GM19328 (cell line): ENCODE data around the gene BUB1.
"Not testable (repeated sequence)": the region's sequence is repeated elsewhere in the genome, so short reads cannot be mapped to it uniquely, and the experiment has no call there.

Experiments
- ATAC-seq: cut with Tn5 transposase; IDR thresholded peaks from one replicate; pipeline ENCODE4 v1.9.1; 2021; ENCODE audit warnings: mild to moderate bottlenecking, moderate library complexity; ENCODE audit not compliant: unreplicated experiment

BUB1 gene

GRCh38 chr2:110691612-110692258, 13.9 kb upstream of the BUB1 start:
- ATAC-seq = no peak

DNA sequence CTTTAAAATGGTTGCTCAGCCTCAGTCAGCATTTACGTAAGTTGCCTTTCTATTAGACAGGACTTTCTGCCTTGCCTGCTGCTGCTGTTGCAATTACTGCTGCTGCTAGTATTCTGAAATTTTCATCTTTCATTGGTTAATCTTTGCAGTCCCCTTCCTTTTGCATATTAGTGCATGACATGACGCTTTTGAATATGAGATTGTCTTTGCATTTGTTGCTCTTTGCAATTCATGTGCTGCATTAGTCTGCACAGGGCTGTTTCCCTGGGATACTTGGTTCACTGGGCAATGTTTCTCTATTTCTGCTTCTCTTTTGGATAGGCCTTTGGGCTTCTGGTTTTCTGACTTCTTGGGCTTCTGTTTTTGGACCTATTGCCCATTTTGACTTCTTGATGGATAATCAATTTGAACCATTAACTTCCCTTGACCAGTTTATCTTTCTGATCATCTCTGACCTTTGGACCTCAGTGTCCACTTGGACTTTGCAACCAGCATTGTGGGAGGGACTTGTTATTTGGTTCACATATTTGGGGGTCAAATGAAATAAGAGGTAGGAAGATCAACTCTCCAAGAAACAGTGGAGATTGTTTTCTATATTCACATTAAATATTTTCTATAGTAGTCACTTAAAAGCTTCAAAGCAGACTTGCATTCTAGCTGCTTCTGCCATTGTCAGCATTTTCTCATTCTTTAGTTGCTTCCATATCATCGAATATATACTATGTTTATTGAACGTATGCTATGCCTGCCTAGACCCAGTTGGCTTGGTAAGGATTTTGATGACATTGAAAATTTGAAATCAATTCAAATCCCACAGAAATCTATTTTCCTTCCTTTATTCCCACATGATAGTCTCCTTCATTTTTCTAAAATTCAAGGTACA, 12.5 kb upstream of the BUB1 start:
- no peak for ATAC-seq

GRCh38 chr2:110688594-110689091, 10.8 kb upstream of the BUB1 start:
- ATAC-seq = no peak

DNA sequence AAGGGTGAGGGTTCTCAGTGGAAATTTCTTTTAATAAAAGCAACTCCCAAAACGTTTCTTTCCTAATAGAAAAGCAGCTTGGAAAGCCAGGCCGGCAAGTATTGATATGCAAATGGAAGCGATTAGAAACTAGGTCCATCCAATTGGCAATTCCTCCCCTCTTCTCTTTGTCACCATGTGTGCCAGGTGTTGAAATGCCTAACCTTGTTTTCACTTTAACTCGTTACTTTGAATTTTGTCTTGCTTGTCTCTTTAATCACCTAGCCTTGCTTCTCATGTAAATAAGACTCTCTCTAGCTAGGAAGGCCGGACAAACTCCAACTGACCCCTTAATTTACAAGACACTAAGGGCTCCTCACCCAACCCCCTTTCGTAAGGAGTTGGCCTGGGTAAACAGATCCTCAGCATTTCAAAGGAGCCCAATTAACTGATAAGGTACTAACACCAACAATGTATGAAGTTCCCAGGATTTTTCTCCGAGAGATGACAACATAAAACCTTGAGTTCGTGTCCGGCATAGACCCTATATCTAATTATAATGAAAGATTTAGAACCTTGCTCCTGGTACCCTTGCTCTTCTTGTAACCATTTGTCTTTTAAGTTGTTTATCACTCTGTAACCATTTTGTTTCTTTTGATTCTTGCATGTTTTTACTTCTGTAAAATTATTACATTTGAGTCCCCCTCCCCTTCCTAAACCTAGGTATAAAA, 10.1 kb upstream of the BUB1 start:
- not testable (repeated sequence) for ATAC-seq

DNA sequence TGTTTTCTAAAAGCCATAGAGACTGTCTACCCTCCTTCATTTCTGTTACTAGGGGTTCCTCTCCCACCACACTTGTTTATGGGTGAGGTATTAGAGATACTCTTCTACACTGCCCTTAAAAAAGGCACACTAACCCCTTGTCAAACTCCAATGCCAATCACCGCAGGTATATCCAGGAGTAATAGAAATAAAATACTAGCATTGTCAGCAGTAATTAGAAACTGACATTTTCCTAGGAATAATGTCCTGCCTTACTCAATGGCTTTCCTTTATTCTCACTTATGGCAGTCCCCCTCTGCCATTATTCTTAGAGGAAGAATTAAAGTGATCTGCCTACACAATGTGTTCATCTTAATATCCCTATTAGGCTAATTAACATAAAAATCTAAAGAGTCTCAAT, 5.0 kb upstream of the BUB1 start:
- ATAC-seq = no peak

DNA sequence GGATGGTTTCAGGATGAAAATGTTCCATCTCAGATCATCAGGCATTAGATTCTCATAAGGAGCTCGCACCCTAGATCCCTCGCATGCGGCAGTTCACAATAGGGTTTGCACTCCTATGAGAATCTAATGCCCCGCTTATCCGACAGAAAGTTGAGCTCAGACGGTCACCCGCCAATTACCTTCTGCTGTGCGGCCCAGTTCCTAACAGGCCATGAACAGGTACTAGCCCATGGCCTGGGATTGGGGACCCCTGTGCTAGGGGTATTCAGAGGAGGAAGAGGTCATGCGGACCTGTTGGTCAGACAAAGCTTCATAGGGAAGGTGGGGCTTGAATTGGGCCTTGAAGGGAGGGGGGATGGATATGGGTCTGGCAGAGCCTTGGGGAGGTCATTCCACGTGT, 4.4 kb upstream of the BUB1 start:
- ATAC-seq = no peak

DNA sequence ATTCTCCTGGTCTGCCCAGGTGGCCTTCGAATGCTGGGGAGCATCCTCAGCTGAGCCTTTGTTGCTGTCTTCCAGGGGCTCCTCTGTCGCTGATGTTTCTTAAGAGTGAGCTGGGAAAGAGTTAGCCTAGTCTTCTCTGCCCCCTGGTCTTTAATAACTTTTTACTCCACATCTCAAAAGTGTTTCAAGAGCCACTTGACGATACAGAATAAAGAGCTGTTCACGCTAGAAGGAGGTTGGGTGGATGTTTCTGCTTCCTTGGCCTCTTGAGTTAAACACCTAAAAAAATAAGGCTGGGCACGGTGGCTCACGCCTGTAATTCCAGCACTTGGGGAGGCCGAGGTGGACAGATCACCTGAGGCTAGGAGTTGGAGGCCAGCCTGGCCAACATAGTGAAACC, 2.8 kb upstream of the BUB1 start:
- ATAC-seq = no peak

DNA sequence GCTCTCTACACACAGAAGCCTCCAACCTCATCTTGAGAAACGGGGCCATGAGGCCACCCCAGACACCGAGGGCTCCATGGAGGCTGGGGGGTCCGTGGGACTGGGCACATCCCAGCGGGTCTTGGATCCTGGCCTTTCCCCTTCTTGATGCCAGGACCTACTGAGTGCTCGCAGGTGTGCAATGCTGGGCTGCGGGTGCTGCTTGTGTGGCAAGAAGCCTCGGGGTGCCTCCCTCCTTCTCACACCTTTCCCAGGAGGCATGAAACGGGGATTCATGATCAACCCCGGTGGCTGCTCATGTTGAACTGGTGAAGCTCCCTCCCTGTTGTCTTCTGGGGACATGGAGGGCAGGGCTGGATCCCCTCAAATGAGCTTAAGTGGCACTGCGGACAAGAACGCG, 2.0 kb upstream of the BUB1 start:
- ATAC-seq = no peak

GRCh38 chr2:110679337-110679707, 1.5 kb upstream of the BUB1 start:
- ATAC-seq = no peak

GRCh38 chr2:110678457-110679336, 834 bp upstream of the BUB1 start:
- peak; percentile 1 for ATAC-seq

- ATAC-seq = no peak
Measured at GRCh38 chr2:110677080-110677479, 783 bp downstream of the BUB1 start.

DNA sequence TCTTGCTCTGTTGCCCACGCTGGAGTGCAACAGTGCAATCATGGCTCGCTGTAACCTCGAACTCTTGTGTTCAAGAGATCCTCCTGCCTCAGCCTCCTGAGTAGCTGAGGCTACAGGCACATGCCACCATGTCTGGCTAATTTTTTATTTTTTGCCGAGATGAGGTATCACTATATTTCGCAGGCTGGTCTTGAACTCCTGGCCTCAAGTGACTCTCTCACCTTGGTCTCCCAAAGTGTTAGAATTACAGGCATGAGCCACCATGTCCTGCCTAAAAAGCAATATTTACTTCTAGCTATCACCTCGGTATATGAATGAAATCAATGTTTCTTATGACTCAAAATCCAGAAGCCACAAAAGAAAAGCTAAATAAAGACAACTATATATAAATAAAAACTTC, 2.2 kb downstream of the BUB1 start:
- ATAC-seq = no peak

GRCh38 chr2:110674620-110675555, 3.0 kb downstream of the BUB1 start:
- peak; percentile 84 for ATAC-seq

GRCh38 chr2:110673201-110673600, 4.7 kb downstream of the BUB1 start:
- ATAC-seq = no peak

GRCh38 chr2:110670826-110671225, 7.0 kb downstream of the BUB1 start:
- ATAC-seq = no peak

- no peak for ATAC-seq
Measured at GRCh38 chr2:110669079-110669478, 8.8 kb downstream of the BUB1 start.

- ATAC-seq = no peak
Measured at GRCh38 chr2:110667071-110667470, 10.8 kb downstream of the BUB1 start.

- ATAC-seq = no peak
Measured at GRCh38 chr2:110664135-110664534, 13.7 kb downstream of the BUB1 start.

DNA sequence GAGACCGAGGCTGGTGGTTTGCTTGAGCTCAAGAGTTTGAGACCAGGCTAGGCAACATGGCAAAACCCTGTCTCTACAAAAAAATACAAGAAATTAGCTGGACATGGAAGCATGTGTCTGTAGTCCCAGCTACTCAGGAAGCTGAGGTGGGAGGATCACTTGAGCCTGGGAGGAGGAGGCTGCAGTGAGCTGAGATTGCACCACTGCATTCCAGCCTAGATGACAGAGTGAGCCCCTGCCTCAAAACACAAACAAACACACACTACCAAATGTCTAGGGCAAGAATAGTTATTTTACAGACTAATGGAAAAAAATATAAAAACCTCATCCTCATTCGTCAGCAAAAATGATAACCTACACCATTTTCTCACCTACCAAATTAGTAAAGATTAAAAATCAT, 15.3 kb downstream of the BUB1 start:
- no peak for ATAC-seq

DNA sequence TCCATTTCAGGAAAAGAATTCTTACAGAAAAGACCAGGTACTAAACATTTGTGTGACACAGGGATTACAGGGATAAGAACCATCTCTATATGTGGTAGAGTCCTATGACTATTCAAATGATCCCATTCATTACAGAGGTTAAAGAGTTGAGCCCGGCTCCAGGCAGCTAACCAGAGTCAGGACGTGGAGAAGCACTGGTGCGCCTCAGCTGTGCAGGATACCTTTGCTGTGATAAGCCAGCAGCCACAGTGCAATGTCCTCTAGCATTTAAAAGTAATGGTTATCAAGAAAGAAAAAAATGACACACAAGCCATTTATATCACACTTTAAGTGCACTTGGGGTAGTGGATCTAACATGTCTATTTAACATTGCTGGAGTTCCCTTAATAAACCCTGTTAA, 17.3 kb downstream of the BUB1 start:
- ATAC-seq = no peak
